H4 (cell line): ENCODE data around the gene ZFP90. TPM values are rescaled to one million over a fixed set of nuclear protein-coding genes. Genes with fewer than 3 reads are reported as not detected.
A peak's percentile ranks its signal among the peaks of the same experiment; 100 is the strongest.
"Not testable (repeated sequence)": the region's sequence is repeated elsewhere in the genome, so short reads cannot be mapped to it uniquely, and the experiment has no call there.

Experiments
- DNase-seq: peaks from one replicate; pipeline ENCODE4 v3.0.0-alpha.2; 2015; ENCODE audit warnings: low spot score
- total RNA-seq: library from RNA; depleted of rRNA; stranded (reverse); fragments of >200 nt; shearing (Covaris generic); gene quantifications from 2 replicates; pipeline ENCODE4 v1.2.3, GENCODE V29; 2014; rRNA removed

The ZFP90 gene
- total RNA-seq = 7.2 and 9.6 TPM in 2 replicates

DNA sequence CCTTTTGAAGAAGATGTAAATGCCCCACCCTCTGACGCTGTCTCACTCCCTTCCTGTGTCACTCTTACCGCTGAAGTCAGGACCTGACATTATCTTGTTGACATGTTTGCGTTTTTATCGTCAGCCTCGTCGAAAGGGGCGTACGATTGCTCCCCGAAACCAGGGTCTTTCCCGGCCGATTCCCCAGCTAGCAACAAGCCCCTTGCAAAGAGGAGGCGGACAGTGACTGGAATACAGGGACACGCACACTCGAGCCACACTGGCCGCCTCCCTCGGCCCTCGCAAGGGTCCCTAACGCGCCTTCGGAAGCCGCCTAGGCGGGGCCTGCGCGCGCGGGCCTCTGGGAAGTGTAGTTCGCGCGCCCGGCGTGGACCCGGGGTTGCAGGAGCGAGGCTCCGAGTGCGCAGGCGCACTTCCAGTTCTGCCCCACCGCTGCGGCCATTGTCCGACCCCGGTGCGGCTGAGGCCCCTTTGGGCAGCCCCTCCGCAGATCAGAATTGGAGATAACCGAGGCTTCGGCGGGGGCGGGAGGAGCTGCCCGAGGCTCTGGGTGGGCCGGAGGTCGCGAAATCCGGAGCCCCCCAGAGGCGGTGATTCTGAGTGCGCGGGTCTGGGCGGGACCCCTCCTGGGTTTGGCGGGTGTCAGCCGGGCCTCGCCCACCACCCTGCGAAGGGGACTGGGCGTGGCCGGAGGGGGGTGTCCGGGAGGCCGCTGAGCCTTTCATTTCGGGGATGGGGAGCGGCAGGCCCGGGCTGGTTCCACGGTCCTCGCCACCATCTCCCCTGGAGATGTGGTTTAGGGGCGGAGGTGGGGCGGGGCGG lies at the start of gene ZFP90:
TSS of gene ZFP90 (plus strand) at position 412 of the 822 bp plus-strand sequence. CDS start 502 bp downstream, outside the sequence.
- DNase-seq = peak; percentile 70

GRCh38 chr16:68490358-68490757 lies 48.7 kb upstream of the ZFP90 start:
- DNase-seq = no peak

DNA sequence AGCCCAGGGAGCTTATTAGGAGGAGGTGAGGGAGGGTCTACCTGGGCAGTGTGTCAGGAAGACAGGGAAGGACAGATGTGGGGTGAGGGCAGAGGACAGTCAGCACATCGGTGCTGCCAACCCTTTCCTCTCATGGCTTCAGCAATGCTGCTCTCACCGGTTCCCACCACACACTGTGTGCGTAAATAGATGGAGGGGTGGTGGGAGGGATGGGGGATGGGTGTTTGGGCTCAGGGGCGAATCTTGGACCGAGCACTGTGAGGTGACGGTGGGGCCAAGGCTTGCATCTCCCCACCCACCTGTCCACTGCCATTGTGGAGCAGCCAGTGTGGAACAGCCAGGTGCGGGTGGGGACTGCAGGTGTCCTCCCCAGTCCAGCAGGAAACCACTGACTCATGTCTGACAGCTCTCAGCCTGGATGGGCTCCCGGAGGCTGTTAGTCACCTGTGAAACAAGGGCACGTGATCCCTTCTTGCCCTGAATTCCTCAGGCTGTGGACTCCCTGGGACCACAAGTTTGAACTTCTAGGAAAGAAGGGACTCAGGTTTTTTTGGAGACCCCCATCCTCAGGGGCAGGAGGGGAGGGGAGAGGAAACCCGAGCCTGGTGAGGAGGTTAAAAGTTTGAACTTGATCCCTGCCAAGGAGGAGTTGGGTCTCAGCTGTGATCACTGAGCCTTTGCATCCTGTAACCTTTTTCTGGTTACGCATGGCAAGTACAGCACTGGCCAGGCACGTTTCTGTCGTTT lies 48.1 kb upstream of the ZFP90 start:
- peak; percentile 34 for DNase-seq

DNA sequence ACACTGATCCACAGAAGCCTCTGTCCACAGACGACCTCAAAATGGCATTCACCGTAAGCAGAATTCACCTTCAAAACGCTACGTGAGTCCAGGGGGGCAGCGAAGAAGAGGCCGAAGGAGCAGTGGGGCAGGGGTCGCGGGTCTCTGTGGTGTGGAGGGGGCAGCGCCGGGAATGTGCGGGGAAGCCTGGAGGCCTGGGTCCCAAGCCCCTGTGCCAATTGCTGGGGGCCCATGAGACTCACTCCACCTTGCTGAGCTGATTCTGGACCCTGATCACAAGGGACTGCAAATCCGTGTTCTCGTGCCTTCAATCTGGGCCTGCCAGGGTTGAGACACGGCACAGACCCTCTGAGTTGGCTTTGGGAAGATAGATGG lies 47.5 kb upstream of the ZFP90 start:
- no peak for DNase-seq

- no peak for DNase-seq
Observed at GRCh38 chr16:68492151-68492542, 46.9 kb upstream of the ZFP90 start.

- DNase-seq = no peak
Observed at GRCh38 chr16:68492543-68493411, 46.3 kb upstream of the ZFP90 start.

GRCh38 chr16:68493412-68494070 lies 45.5 kb upstream of the ZFP90 start:
- no peak for DNase-seq

DNA sequence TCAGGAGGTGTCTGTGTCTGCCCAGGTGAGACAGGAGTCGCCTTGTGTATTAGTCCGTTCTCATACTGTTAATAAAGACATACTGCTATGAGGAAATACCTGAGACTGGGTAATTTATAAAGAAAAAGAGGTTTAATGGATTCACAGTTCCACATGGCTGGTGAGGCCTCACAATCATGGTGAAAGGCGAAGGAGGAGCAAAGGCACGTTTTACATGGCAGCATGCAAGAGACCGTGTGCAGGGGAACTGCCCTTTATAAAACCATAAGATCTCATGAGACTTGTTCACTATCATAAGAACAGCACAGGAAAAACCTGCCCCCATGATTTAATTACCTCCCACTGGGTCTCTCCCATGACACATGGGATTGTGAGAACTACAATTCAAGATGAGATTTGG lies 44.8 kb upstream of the ZFP90 start:
- not testable (repeated sequence) for DNase-seq

DNA sequence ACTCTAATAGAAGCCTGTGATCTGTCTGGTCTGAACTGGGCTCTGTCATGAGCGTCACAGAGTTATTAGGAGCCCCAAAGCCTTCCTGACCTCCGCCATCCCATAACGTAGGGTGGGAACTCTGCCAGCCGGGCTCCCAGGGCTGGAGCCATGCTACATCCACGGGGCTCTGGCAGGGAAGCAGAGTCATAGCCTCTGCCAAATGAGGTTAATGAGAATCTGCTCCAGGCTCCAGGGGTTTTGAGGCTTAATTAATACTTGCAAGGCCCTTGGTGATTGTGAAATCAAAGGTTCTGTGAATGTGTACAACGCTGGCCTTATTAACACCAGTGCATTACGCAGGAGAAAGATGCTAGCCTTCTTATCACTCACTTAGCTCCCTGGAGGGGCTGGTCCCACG lies 42.4 kb upstream of the ZFP90 start:
- DNase-seq = no peak

GRCh38 chr16:68499006-68499405 lies 40.1 kb upstream of the ZFP90 start:
- DNase-seq = no peak

GRCh38 chr16:68503334-68503733 lies 35.8 kb upstream of the ZFP90 start:
- DNase-seq = no peak

DNA sequence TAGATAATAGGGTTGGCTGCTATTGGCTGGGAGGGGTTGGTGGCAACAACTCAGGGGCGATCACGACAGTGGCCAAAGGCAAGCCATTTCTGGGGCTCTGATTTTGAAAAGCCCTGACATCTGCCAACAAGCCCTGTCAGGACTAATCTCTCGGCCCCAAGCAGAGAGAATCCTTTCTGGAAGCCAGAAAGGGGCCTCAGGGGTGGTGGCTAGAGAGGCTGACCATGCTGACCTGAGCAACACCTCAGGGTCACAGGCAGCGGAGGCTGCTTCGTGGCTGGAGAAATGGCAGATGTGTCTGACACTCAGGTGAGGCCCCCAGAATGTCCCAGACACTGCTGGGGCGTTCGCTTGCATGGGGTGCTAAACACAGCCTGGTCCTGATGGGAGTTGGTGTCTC lies 35.0 kb upstream of the ZFP90 start:
- no peak for DNase-seq

DNA sequence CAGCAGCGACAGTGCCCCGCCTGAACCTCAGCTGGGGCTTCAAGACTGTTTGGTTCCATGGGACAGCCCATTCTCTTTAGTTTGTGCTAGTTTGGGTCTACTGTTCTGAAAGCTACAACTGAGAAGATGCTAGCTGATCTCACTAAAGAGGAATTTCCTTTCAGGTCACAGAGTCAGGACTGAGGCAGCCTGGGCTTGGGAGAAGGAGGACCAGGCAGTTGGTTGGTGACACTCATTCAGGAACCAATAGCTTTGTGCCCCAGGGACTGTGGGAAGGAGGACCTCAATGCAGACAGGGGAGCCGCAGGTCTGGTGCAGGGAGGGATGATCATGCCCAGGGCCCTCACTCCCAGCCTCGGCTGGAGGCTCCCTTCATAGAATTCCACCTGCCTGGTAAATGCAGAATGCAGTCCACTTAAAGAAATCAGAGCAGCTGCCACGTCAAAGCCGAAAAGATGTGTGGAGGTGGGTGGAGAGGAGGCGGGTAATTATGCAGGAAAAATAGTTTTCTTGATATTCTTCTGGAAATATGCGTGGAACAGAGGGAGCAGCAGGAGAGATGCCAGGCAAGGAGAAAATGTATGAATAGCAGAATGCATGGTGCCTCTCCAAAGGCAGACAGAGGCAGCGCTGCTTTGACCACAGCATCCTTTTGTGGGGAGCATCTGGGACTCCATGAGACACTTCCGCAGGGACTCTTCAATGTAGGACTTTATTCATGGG lies 32.6 kb upstream of the ZFP90 start:
- DNase-seq = no peak

DNA sequence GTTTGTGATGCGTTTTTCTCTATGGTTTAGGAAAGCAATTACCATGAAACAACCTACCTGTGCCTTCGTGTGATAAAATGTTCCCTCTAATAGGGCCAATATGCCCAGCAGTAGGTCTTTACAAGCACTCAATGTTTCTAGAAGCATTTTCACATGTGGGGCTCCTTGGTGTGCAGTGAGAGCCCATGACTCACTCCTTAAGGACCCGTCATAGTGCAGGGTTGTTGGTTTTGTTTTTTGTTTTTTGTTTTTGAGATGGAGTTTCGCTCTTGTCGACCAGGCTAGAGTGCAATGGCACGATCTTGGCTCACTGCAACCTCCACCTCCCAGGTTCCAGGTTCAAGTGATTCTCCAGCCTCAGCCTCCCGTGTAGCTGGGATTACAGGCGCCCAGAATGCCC lies 31.1 kb upstream of the ZFP90 start:
- DNase-seq = no peak

DNA sequence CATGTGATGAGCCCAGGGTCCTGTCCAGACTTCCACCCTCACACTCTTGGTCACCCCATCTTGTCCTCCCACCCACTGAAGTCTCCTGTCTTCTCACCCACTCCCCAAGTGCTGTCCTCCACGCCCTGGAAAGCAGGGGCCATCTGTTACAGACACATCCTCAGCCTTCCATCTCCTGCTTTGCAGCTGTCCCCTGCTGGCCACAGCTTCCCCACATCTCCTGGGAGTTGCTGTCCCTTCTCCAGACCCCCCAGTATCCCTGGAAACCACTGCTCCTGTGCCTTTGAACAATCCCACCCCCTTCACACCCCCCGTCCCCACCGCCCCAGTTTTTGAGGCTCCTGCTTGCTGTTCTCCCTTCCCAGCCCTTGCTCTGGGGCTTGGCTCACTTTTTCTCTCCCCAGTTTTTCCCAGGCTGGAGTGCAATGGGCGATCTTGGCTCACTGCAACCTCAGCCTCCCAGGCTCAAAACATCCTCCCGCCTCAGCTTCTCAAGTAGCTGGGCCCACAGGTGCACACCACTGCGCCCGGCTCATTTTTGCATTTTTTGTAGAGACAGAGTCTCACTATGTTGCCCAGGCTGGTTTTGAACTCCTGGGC lies 30.4 kb upstream of the ZFP90 start:
- DNase-seq = no peak

DNA sequence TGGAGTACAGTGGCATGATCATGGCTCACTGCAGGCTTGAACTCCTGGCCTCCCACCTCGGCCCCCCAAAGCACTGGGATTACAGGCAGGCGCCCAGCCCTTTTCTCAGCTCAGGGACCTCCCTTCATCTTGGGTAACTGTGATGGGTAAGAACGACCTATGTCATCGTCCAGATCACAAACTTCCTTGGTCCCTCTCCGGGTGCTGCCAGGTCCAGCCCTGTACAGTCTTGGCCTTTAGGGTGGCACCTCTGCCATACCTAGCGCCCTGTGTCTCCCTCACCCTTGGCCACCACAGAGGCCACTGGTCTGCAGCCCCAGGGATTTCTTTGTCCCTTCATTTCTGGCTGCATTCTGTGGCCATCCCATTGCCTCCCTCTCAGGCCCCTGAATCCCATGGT lies 29.7 kb upstream of the ZFP90 start:
- no peak for DNase-seq

- no peak for DNase-seq
Observed at GRCh38 chr16:68510775-68511174, 28.3 kb upstream of the ZFP90 start.

GRCh38 chr16:68512183-68512582 lies 26.9 kb upstream of the ZFP90 start:
- DNase-seq = no peak

- DNase-seq = no peak
Observed at GRCh38 chr16:68512742-68513141, 26.3 kb upstream of the ZFP90 start.

GRCh38 chr16:68514511-68514910 lies 24.6 kb upstream of the ZFP90 start:
- DNase-seq = no peak
